ENCODE data around the gene CDKN2D.
"Not testable (repeated sequence)": the region's sequence is repeated elsewhere in the genome, so short reads cannot be mapped to it uniquely, and the experiment has no call there.

Gene CDKN2D

DNA sequence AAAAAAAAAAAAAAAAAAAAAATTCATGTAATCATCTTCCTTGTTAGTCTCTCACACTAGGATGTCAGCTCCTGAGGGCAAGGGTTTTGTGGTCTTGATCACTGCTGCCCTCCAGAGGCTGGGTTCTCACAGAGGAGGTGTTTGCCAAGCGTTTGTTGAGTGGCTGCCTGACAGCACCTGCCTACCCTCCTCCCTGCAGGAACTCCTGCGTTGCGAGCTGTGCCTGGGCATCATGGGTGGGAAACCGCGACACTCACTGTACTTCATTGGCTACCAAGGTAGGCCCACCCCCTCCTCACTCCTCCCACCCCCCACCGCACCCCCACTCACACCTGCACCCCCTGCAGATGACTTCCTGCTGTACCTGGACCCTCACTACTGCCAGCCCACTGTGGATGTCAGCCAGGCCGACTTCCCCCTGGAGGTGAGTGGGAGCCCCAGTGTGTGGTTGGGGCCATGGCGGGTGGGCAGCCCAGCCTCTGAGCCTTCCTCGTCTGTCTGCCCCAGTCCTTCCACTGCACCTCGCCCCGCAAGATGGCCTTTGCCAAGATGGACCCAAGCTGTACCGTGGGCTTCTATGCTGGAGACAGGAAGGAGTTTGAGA, 17.0 kb downstream of the CDKN2D start:
- DNase-seq (ENCODE audit: low spot score), result no peak

GRCh38 chr19:10551006-10551405, 17.8 kb downstream of the CDKN2D start:
- DNase-seq (ENCODE audit: low spot score), result not testable (repeated sequence)

- DNase-seq (ENCODE audit: low spot score), result no peak
These were observed 18.4 kb downstream of the CDKN2D start for GRCh38 chr19:10550336-10550735.

DNA sequence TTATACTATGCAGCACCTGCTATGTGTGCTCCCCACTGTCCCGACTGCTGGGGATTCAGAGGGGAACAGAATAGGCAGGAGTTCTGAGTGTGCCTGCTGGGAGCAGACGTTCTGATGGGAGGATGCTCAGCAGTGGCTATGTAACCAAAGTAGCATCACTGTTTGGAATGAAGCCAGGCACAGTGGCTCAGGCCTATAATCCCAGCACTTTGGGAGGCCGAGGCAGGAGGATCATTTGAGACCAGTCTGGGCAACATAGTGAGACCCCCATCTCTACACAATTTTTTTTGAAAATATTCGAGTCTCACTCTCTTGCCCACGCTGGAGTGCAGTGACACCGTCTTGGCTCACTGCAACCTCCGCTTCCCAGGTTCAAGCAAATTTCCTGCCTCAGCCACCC, 19.0 kb downstream of the CDKN2D start:
- no peak for DNase-seq (ENCODE audit: low spot score)

DNA sequence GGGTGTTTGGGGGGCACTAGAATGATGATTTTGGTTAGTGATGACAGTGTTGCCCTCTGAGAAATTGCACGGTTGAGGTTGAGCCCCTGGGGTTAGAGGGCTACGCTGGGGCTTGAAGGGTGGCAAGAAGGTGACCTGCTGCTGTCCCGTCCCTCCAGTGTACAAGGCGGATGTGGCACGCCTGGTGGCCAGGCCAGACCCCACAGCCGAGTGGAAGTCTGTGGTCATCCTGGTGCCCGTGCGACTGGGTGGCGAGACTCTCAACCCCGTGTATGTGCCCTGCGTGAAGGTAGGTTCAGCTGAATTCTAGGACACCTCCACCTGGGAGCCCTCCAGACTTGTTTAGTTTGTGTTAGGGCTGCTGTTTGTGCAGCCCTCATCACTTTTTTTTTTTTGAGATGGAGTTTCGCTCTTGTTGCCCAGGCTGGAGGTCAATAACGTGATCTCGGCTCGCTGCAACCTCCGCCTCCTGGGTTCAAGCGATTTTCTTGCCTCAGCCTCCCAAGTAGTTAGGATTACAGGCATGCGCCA, 20.0 kb downstream of the CDKN2D start:
- DNase-seq (ENCODE audit: low spot score), result no peak

DNA sequence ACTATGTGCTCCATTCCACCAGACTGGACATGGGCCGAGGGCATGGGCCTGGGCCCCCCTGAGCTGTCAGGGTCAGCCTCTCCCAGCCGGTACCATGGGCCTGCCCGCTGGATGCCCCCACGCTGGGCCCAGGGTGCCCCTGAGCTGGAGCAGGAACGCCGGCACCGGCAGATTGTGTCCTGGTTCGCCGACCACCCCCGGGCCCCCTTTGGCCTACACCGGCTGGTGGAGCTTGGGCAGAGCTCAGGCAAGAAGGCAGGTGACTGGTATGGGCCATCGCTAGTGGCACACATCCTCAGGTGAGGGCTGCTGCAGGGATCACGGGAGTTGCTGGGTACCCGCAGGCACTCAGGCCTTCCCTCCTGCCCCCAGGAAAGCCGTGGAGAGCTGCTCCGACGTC, 22.0 kb downstream of the CDKN2D start:
- DNase-seq (ENCODE audit: low spot score), result no peak

DNA sequence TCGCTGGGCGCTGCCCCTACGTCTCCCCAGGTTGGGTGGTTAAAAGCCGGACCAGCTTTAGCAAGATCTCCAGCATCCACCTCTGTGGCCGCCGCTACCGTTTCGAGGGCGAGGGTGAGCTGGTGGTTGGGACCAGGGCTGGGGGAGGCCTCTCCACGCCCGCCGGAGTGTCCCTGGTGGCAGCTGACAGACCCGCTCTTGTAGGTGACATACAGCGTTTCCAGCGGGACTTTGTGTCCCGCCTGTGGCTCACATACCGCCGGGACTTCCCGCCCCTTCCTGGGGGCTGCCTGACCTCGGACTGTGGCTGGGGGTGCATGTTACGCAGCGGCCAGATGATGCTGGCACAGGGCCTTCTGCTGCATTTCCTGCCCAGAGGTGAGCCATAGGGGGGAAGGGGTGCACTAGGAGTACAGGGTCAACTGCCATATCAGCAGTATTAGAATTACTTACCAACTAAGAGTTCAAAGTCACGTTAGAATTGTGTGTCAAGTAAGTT, 24.0 kb downstream of the CDKN2D start:
- DNase-seq (ENCODE audit: low spot score), result no peak

GRCh38 chr19:10544242-10544752, 24.5 kb downstream of the CDKN2D start:
- DNase-seq (ENCODE audit: low spot score), result peak; percentile 60

DNA sequence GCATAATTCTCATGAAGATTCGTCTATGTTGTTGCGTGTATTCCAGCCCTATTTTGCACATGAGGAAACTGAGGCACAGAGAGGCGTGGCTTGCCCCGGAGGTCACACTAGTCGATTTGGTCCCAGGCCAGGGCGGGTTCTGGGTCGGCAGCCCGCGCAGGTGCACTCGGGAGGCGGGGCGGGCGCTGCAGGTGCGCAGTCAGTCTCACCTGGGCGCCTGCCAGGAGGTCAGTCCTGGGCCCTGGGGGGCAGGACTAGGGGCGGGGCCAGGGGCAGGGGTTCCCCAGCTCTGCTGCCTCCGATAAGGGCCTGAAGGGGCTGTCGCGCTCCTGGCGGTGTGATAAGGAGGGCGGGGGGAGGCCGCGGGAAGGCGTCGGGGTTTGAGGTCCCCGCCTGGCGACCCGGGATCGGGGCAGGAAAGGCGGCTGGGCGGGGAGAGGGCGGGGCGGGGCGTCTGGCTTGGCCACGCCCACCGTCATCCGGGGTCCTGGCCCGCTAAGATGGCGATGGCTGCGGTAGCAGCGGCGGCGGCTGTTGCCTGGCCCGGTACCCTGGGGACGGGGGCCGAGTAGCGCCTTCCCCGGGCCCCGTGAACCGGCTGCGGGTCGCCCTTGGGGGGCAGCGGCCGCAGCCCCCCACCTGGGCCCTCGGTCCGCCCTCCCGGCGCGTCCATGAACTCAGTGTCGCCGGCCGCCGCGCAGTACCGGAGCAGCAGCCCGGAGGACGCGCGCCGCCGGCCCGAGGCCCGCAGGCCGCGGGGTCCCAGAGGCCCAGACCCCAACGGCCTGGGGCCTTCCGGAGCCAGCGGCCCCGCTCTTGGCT, 25.1 kb downstream of the CDKN2D start, which contains the start of gene ATG4D:
TSS of gene ATG4D (plus strand) at position 485 of the 822 bp plus-strand sequence. CDS start at position 672, 187 bp downstream.
- peak; percentile 100 for DNase-seq (ENCODE audit: low spot score)

DNA sequence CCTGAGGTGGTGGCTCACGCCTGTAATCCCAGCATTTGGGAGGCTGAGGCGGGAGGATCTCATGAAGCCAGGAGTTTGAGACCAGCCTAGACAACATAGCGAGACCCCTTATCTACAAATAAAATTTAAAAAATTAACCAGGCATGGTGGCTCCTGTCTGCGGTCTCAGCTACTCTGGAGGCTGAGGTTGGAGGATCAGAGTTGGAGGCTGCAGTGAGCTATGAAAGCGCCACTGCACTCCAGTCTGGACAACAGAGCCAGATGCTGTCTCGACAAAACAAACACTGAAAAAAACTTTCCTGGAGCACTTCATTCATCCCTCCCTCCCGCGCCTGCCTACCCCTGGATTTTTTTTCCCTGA, 25.7 kb downstream of the CDKN2D start:
- DNase-seq (ENCODE audit: low spot score), result no peak

DNA sequence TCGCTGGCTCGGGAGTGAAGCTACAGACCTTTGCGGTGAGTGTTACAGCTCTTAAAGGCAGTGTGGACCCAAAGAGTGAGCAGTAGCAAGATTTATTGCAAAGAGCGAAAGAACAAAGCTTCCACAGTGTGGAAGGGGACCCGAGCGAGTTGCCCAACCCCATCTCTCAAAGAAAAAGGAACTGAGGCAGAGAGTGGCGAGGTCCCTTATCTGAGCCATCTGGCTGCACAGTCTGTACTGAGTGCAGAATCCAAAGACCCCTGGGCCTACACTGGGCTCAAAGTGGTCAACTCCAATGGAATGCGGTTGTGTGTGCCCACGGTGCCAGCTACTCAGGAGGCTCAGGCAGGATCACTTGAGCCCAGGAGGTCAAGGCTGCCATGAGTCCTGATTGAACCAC, 29.8 kb downstream of the CDKN2D start:
- not testable (repeated sequence) for DNase-seq (ENCODE audit: low spot score)

GRCh38 chr19:10538204-10538983, 30.4 kb downstream of the CDKN2D start:
- DNase-seq (ENCODE audit: low spot score), result no peak

DNA sequence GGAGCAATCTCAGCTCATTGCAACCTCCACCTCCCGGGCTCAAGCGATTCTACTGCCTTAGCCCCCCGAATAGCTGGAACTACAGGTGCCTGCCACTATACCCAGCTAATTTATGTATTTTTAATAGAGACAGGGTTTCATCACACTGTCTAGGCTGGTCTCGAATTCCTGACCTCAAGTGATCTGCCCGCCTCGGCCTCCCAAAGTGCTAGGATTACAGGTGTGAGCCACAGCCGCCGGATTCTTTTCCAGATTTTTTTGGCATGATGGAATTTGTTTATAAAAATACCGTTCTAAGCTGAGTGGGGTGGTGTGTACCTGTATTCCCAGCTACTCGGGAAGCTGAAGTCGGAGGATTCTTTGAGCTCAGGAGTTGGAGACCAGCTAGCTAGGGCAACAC, 31.1 kb downstream of the CDKN2D start:
- DNase-seq (ENCODE audit: low spot score), result no peak

GRCh38 chr19:10535613-10536012, 33.2 kb downstream of the CDKN2D start:
- DNase-seq (ENCODE audit: low spot score), result no peak

- DNase-seq (ENCODE audit: low spot score), result no peak
These were observed 35.0 kb downstream of the CDKN2D start for GRCh38 chr19:10533646-10534386.

DNA sequence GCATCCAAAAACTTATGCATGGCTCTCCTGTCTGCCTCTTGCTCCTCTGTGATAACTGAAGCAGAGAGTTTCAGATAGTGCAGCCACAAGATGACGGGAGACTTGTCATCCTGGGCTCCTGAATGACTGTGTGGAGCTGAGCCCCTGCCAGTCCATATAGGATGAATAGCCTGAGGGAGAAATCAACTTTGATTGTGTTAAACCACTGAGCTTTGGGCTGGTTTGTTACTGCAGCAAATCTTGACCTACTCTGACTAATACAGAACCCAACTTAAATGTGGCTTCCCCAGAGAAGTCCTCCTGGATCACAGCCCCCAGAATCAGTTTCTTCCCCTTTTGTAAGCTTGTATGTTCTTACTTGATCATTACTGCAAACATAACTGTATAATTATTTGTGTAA, 36.3 kb downstream of the CDKN2D start:
- no peak for DNase-seq (ENCODE audit: low spot score)

DNA sequence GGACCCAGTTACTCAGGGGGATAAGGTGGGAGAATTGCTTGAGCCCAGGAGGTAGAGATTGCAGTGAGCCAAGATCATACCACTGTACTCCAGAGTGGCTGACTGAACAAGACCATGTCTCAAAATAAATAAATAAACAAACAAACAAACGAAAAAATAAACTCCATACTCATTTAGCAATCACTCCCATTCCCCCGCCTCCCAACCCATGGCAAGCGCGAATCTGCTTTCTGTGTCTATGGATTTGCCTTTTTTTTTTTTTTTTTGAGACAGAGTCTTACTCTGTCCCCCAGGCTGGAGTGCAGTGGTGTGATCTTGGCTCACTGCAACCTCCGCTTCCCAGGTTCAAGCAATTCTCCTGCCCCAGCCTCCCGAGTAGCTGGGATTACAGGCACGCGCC, 41.9 kb downstream of the CDKN2D start:
- DNase-seq (ENCODE audit: low spot score), result not testable (repeated sequence)

- DNase-seq (ENCODE audit: low spot score), result no peak
These were observed 43.1 kb downstream of the CDKN2D start for GRCh38 chr19:10525636-10526035.

DNA sequence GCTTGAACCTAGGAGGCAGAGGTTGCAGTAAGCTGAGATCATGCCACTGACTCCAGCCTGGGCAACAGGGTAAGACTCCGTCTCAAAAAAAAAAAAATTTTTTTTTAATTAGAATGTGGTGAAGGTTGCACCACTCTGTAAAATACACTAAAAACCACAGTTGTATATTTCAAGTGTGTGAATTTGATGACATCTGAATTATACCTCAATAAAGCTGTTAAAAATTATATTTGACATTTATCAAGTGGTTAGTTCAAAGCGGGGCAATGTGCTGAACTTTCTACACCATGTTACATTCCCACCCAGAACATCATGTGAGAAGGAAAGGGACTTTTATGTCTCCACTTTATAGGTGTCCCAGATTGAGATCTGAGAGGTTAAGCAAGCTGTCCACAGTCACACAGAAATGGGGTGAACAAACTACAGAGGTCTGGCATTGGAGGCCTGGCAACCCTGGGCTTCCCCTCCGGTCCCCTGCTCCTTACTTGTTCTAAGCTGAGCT, 45.6 kb downstream of the CDKN2D start:
- no peak for DNase-seq (ENCODE audit: low spot score)

GRCh38 chr19:10521461-10522171, 47.2 kb downstream of the CDKN2D start:
- no peak for DNase-seq (ENCODE audit: low spot score)

All from iPS-NIHi11 (cell line).